Muscle of arm (tissue), 12 donors: Measurements from ENCODE around the gene GDAP1L1. TPM values are rescaled to one million over a fixed set of nuclear protein-coding genes. Genes with fewer than 3 reads are reported as not detected.
"Not testable (repeated sequence)": the region's sequence is repeated elsewhere in the genome, so short reads cannot be mapped to it uniquely, and the experiment has no call there.

Experiments
- DNase-seq: peaks from one replicate; pipeline ENCODE4 v3.0.0-alpha.2; 2013
- polyA plus RNA-seq, 12 donors: library from polyadenylated mRNA; unstranded; fragments of 120-200 nt; gene quantifications; one replicate each; pipeline ENCODE4 v1.2.1, GENCODE V29; 2013; ENCODE audit not compliant: insufficient read length in 12 of 12

GDAP1L1 gene
- polyA plus RNA-seq, 12 donors: 0.09 to 1.0 (median 0.30) TPM; not detected in 5

- no peak for DNase-seq
These were observed 54.2 kb downstream of the GDAP1L1 start for GRCh38 chr20:44301285-44301684.

DNA sequence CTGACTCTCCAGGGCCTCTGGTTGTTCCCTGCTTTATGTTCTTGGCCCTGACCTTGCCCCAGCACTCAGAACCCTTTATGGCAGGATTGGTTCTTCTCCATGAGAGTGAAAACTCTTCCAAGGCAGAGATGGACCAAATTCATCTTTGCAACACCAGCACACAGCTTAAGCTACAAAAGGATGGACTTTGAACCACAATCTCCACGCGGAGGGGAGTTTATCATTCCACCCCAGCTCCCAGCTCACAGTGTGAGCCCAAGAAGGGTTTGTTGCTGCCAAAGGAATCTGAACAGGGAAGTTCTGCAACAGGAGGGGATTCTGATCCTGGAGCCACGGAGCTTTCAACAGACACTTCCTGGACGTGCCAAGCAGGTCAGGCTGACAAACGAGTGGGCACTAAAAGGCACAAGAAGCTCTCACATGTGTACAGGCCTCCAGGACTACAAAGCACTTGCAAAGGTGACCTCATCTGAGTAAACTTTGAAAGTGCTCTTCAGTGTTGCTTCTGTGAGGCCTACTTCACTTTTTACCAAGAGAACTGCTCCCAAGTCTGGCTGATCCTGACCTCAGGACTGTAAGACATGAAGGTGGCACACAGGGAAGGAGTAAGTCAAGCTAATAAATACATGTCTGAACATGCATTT lies 55.0 kb downstream of the GDAP1L1 start:
- no peak for DNase-seq

DNA sequence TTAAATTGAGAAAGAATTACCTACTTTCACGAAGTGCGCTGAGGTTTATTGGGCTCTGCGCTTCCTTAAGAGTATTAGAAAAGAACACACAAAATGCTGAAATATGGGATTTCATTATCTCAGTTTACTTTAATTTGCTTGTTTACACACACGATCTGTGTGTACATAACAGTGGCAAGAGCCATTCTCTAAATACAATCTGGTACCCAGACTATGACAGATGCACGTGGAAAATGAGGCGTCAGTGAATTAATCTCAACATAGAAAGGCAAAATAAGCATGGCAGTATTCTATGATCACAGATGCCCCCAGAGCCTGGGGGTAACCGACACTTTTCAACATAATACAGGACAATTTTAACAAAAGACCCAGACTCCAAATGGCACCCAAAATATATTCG lies 55.6 kb downstream of the GDAP1L1 start:
- no peak for DNase-seq

GRCh38 chr20:44304383-44304782 lies 57.3 kb downstream of the GDAP1L1 start:
- no peak for DNase-seq

- no peak for DNase-seq
These were observed 59.8 kb downstream of the GDAP1L1 start for GRCh38 chr20:44306927-44307326.

- peak; percentile 4 for DNase-seq
These were observed 62.9 kb downstream of the GDAP1L1 start for GRCh38 chr20:44309763-44310663.

DNA sequence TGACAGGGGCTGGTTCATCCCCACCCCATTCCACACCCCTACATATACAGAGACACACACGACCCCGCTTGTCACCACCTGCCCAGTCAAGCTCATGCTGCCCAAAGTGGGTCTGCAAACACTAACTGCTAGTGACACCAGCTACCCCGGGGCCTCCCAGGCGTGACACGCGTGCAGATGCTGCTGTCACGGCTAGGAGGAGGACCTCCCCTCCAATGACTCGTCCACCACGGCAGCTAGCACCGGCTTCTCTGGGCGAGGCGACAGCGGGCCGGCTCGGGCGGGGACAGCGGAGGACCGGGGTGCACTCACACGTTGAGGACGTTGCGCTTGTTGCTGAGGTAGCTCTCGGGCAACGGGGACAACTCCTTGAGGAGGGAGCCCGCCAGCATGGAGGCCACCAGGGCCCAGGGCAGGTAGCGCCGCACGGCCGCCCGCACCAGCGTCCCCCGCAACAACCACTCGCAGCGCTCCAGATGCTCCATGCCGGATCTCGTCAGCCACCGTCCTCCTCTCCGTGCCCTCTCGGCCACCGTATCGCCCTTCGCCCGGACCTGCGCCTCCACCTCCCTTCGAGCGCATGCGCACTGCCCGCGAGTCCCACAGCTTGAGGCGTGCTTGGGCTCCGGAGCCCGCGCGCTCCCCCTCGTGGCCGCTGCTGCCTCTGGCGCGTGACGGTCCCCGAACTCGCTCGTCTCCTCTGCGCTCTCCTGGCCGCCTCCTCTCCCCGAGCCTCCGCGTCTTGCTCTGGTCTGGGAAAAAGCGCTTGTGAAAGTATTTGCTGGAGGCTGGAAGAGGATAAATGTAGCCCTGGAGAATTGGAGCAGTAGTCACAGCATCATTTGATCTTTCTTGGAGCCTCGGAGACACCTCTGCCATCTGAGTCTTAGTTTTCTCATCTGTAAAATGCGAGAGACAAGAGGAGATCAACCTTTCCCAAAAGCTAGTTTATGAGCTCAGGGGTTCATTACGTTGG lies 63.8 kb downstream of the GDAP1L1 start, which contains the start of gene FITM2:
Gene FITM2, minus strand, starts transcription at position 539 of the 976 bp plus-strand sequence. Its CDS starts 54 bp downstream, at position 485.
- DNase-seq: peak; percentile 99

DNA sequence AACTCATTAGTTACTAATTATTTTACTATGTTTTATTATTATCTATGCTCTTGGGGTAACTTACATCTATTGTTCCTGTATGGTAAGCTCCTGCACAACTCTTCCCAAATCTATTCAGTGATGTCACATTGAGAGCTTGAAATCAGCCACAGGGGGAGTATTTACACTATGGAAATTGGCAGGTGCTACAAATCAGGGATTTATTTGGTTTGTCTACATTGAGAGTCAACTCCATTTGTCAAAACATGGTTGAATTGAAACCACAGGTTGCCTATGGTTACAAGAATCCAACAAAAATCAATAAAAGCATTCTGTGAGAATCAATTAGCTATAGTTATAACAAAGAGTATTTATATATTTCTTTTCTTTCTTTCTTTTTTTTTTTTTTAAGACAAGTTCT lies 67.8 kb downstream of the GDAP1L1 start:
- DNase-seq: no peak

DNA sequence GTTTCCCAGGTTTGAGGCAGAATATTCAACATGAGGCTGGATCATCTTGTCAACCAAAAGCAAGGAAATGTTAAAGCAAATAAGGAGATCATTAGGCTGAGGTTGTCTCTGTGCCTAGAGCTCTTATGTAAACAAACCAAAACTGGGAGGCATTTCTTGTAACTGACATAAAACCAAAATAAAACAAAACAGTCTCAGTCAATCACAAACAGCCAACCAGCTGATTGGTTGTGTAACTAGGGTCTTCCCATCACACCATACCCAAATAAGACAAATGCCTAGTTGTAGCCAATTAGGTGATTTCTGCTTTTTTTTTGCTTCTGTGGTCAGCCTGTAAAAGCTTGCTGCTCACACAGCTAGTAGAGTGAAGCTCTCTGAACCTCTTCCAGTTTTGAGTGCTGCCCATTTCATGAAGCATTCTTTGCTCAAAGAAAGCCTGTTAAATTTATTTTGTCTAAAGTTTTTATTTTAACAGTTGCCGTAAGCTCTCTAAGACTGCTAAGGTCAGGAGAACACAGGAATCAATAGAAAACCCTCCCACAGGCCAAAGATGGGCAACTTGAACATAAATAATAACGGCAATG lies 72.8 kb downstream of the GDAP1L1 start:
- no peak for DNase-seq

GRCh38 chr20:44324343-44324742 lies 77.2 kb downstream of the GDAP1L1 start:
- no peak for DNase-seq

GRCh38 chr20:44326391-44327159 lies 79.5 kb downstream of the GDAP1L1 start:
- DNase-seq: no peak

GRCh38 chr20:44327748-44328147 lies 80.6 kb downstream of the GDAP1L1 start:
- DNase-seq: not testable (repeated sequence)

- DNase-seq: no peak
These were observed 81.3 kb downstream of the GDAP1L1 start for GRCh38 chr20:44328428-44328827.

Other genes starting within 250 kb of the GDAP1L1 start
- 100 to 1,000 TPM in 2 of 12 donors, 10 to 100 TPM in 10; 20.5 to 116 (median 74.7) TPM for gene JPH2, start 60.1 kb upstream of the GDAP1L1 start, polyA plus RNA-seq
- gene OSER1, start 36.5 kb upstream of the GDAP1L1 start, polyA plus RNA-seq: 10 to 100 TPM in 10 of 12 donors, 1 to 10 TPM in 1, not detected in 1; 9.1 to 35.7 (median 28.8) TPM
- gene FITM2, start 63.9 kb downstream of the GDAP1L1 start, polyA plus RNA-seq: 10 to 100 TPM in 1 of 12 donors, 1 to 10 TPM in 10, not detected in 1; 5.3 to 10.3 (median 7.2) TPM
- not detected for gene R3HDML, start 89.7 kb downstream of the GDAP1L1 start, polyA plus RNA-seq
- 10 to 100 TPM in 1 of 12 donors, under 1 TPM in 5, not detected in 6; 0.04 to 40.5 (median 0.30) TPM for gene HNF4A, start 108.4 kb downstream of the GDAP1L1 start, polyA plus RNA-seq
- 10 to 100 TPM in 2 of 12 donors, 1 to 10 TPM in 9, not detected in 1; 3.9 to 13.7 (median 6.8) TPM for gene TTPAL, start 228.6 kb downstream of the GDAP1L1 start, polyA plus RNA-seq